ENCODE results near the gene TRIP13. TPM values are rescaled to one million over a fixed set of nuclear protein-coding genes. Genes with fewer than 3 reads are reported as not detected.
A peak's percentile ranks its signal among the peaks of the same experiment; 100 is the strongest.
"Not testable (repeated sequence)": the region's sequence is repeated elsewhere in the genome, so short reads cannot be mapped to it uniquely, and the experiment has no call there.

The TRIP13 gene
- total and polyA plus RNA-seq, 7 donors, result 0.39 to 2.9 (median 0.81) TPM

- DNase-seq (peak; percentile 40 to 64), ATAC-seq (peak; percentile 51 to 79 (median 76))
- peak overlapping the region; percentile 50 for H3K4me3 ChIP-seq
- H3K9me3 ChIP-seq, result no peaks in the 10 kb centered on the region
- intact Hi-C loops (cut with DNase I), result loop anchor here in 1 of 2 donors (10.0 kb wide), 1 partner anchor 248 kb away; no protein-coding TSS in a partner anchor
- TF ChIP-seq, protein P1, sequence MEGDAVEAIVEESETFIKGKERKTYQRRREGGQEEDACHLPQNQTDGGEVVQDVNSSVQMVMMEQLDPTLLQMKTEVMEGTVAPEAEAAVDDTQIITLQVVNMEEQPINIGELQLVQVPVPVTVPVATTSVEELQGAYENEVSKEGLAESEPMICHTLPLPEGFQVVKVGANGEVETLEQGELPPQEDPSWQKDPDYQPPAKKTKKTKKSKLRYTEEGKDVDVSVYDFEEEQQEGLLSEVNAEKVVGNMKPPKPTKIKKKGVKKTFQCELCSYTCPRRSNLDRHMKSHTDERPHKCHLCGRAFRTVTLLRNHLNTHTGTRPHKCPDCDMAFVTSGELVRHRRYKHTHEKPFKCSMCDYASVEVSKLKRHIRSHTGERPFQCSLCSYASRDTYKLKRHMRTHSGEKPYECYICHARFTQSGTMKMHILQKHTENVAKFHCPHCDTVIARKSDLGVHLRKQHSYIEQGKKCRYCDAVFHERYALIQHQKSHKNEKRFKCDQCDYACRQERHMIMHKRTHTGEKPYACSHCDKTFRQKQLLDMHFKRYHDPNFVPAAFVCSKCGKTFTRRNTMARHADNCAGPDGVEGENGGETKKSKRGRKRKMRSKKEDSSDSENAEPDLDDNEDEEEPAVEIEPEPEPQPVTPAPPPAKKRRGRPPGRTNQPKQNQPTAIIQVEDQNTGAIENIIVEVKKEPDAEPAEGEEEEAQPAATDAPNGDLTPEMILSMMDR (IDR thresholded peaks at IDR 0.05), result no peak
- H3K27me3 ChIP-seq (ENCODE audit: insufficient read depth in 3 of 3, low read length in 2 of 3), result peaks cover 2 to 57% (median 5%) of the 10 kb centered on the region in 3 donors
- 5 to 7% (median 5%) methylated on average over 60 to 65 of the region's 65 CpGs for WGBS, 3 donors
- H3K27ac ChIP-seq, result no peak overlapping the region
- no peaks in the 10 kb centered on the region for H3K36me3 ChIP-seq (ENCODE audit: insufficient read depth in 1 of 2, low read depth in 1 of 2)
- H3K4me1 ChIP-seq, result peaks cover 8% of the 10 kb centered on the region
Measured at GRCh38 chr5:926417-927171, 33.9 kb downstream of the TRIP13 start.

- no peaks in the 10 kb centered on the region for H3K9me3 ChIP-seq
- TF ChIP-seq, protein P1 (IDR thresholded peaks at IDR 0.05), result no peak
- H3K4me3 ChIP-seq, result peak overlapping the region; percentile 50
- peaks cover 8% of the 10 kb centered on the region for H3K4me1 ChIP-seq
- intact Hi-C loops (cut with DNase I), result loop anchor here in 1 of 2 donors (10.0 kb wide), 1 partner anchor 247 kb away; no protein-coding TSS in a partner anchor
- peaks cover 2 to 57% (median 5%) of the 10 kb centered on the region in 3 donors for H3K27me3 ChIP-seq (ENCODE audit: insufficient read depth in 3 of 3, low read length in 2 of 3)
- WGBS, 3 donors, result 76 to 85% (median 80%) methylated on average over 28 to 30 of the region's 30 CpGs
- DNase-seq, result peak in 1 of 2 donors; percentile 44
- no peak for ATAC-seq
- no peaks in the 10 kb centered on the region for H3K36me3 ChIP-seq (ENCODE audit: insufficient read depth in 1 of 2, low read depth in 1 of 2)
- H3K27ac ChIP-seq, result no peak overlapping the region
Measured at GRCh38 chr5:927172-928015, 34.7 kb downstream of the TRIP13 start.

DNA sequence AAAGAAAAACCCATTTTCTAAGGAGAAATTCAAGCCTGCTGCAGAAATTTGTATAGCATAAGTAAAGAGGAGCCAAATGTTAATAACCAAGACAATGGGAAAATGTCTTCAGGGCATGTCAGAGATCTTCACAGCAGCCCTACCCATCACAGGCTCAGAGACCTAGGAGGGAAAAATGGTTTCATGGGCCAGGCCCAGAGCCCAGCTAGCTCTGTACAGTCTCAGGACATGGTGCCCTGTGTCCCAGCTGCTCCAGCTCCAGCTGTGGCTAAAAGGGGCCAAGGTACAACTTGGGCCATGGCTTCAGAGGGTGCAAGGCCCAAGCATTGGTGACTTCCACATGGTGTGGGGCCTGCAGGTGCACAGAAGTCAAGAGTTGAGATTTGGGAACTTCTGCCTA lies 36.5 kb downstream of the TRIP13 start:
- H3K9me3 ChIP-seq, ATAC-seq: not testable (repeated sequence)
- intact Hi-C loops (cut with DNase I), result loop anchor here in 1 of 2 donors (10.0 kb wide), 1 partner anchor 246 kb away; no protein-coding TSS in a partner anchor

GRCh38 chr5:929596-929995 lies 36.9 kb downstream of the TRIP13 start:
- no peak overlapping the region for H3K27ac ChIP-seq
- TF ChIP-seq, protein P1 (IDR thresholded peaks at IDR 0.05), result no peak
- H3K9me3 ChIP-seq, result no peaks in the 10 kb centered on the region
- no peak overlapping the region for H3K4me3 ChIP-seq
- intact Hi-C loops (cut with DNase I), result loop anchor here in 1 of 2 donors (10.0 kb wide), 1 partner anchor 245 kb away; no protein-coding TSS in a partner anchor
- H3K27me3 ChIP-seq (ENCODE audit: insufficient read depth in 3 of 3, low read length in 2 of 3), result peaks cover 2 to 47% (median 5%) of the 10 kb centered on the region in 3 donors
- ATAC-seq (no peak), DNase-seq (peak in 1 of 2 donors; percentile 15)
- no peaks in the 10 kb centered on the region for H3K36me3 ChIP-seq (ENCODE audit: insufficient read depth in 1 of 2, low read depth in 1 of 2)
- peaks cover 8% of the 10 kb centered on the region for H3K4me1 ChIP-seq

More for the DNA sequence above, 36.5 kb downstream of the TRIP13 start:
- H3K4me1 ChIP-seq; H3K27ac ChIP-seq; H3K36me3 ChIP-seq (ENCODE audit: insufficient read depth in 1 of 2, low read depth in 1 of 2); H3K4me3 ChIP-seq; DNase-seq: not testable (repeated sequence)
- H3K27me3 ChIP-seq (ENCODE audit: insufficient read depth in 3 of 3, low read length in 2 of 3), result peaks cover 2 to 51% (median 5%) of the 10 kb centered on the region in 3 donors

DNA sequence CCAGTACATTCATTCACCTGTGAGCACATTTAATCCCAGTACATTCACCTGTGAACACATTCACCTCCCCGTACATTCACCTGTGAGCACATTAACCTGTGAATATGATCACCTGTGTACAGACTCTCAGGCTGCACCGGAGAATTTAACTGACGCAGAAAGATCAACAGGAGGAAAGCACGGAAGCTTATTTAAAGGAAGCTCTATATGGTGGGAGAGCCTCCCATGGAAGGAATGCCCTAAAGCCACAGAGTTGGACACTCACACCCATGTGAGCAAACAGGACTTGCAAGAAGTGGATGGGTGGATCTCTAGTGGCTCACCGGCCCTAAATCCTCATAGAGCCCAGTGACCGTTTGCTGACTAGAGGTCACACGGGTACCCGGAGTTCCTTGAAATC lies 38.2 kb downstream of the TRIP13 start:
- no peak for ATAC-seq
- no peak for DNase-seq
- H3K4me1 ChIP-seq, result peaks cover 8% of the 10 kb centered on the region
- peaks cover 2 to 34% (median 5%) of the 10 kb centered on the region in 3 donors for H3K27me3 ChIP-seq (ENCODE audit: insufficient read depth in 3 of 3, low read length in 2 of 3)
- no peaks in the 10 kb centered on the region for H3K9me3 ChIP-seq
- 80 to 91% (median 89%) methylated on average over 8 of the region's 8 CpGs for WGBS, 3 donors
- no peaks in the 10 kb centered on the region for H3K36me3 ChIP-seq (ENCODE audit: insufficient read depth in 1 of 2, low read depth in 1 of 2)
- intact Hi-C loops (cut with DNase I), result no loop called here
- H3K4me3 ChIP-seq, result no peak overlapping the region
- TF ChIP-seq, protein P1 (IDR thresholded peaks at IDR 0.05), result no peak
- H3K27ac ChIP-seq, result no peak overlapping the region

Data from psoas muscle (tissue), 8 donors.